ENCODE results near the gene TWSG1.
A peak's percentile ranks its signal among the peaks of the same experiment; 100 is the strongest.
"Not testable (repeated sequence)": the region's sequence is repeated elsewhere in the genome, so short reads cannot be mapped to it uniquely, and the experiment has no call there.

The TWSG1 gene

DNA sequence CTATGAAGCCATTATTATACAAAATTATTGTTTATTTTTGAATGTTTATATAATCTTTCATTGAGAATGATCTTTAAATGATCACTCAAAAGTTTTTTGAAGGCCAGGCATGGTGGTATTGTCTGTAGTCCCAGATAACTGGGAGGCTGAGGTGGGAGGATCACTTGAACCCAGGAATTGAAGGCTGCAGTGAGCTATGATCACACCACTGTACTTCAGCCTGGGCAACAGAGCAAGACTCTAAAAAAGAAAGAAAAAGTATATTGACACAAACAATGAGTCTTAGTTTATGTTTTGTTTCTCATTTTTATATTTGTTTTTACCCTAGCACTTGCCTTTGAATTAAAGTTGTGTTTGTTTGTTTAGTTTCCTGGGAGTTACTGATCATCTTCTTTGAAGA lies 2.3 kb downstream of the TWSG1 start:
- no peak for DNase-seq

GRCh38 chr18:9337873-9338272 lies 3.3 kb downstream of the TWSG1 start:
- DNase-seq, result no peak

- no peak for DNase-seq
These were observed 5.9 kb downstream of the TWSG1 start for GRCh38 chr18:9340472-9340871.

- DNase-seq, result no peak
These were observed 9.0 kb downstream of the TWSG1 start for GRCh38 chr18:9343577-9343976.

DNA sequence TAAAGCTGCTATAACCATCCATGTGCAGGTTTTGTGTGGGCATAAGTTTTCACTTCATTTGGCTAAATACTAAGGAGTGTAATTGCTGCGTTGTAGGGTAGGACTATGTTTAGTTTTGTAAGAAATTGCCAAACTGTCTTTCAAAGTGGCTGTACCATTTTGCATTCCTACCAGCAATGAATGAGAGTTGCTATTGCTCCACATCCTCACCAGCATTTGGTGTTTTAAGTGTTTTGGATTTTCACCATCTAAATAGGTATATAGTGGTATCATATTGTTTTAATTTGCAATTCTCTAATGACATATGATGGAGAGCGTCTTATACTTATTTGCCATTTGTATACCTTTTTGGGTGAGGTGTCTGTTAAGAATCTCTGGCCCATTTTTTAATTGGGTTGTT lies 12.2 kb downstream of the TWSG1 start:
- no peak for DNase-seq

DNA sequence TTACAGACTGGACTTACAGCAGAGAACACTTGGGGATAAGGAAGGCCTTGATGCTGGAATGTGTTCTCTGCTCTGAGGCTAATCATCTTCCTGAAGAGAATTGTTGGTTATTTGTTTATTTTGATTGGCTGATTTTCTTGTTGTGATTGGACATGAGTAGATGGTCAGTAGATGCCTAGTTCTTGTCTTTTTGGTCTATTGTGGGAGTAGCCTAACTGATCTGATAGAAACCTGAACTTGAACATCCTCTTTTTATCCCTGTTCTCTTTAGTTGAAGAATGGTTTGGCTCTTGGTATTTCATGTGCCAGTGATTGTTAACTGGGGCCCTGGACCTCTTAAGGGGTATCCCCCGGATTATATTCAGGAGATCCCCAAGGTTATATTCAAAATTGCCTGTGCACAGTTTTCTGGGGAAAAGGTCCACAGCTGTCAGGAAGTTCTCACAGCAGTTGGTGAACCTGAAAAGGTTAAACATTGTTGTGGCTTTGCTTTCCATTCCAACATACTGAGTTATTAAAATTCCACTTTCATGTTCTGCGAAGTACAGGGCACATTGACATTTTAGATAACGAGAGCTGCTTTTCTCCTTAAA lies 13.6 kb downstream of the TWSG1 start:
- DNase-seq, result no peak

DNA sequence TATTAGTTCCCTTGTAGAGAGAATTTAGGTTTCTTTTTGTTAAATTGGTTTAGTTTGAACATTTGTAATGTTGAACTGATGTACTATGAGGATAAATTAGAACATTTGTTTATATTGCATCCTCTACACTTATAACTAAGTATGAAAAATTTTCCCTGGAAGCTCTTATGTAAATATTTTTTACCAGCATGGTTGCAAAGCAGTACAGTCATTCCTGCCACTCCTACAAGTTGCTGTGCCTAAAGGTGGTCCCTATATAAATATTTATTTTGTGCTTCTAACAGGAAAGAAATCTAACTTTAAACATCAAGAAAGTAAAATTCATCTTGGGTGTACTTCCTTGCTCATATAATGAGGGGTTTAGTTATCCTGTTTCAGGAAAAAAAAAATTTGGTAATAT lies 14.2 kb downstream of the TWSG1 start:
- no peak for DNase-seq

DNA sequence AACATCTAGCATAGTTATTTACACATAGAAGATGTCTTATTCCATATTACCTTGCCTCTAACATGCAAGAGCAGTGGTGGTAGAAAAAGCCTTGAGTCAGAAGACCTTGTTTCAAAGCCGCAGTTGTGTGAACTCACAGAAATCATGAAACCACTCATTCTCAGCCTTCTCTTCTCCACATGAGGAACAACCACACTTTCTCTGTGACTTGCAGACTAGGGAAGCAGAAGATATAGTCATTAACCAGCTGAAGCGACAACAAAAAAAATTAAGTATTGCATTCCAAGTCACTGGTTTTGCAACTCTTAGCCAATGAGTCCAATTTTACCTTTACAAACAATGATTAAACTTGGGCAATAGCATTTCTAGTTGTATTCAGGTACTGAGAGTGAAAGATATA lies 19.0 kb downstream of the TWSG1 start:
- no peak for DNase-seq

DNA sequence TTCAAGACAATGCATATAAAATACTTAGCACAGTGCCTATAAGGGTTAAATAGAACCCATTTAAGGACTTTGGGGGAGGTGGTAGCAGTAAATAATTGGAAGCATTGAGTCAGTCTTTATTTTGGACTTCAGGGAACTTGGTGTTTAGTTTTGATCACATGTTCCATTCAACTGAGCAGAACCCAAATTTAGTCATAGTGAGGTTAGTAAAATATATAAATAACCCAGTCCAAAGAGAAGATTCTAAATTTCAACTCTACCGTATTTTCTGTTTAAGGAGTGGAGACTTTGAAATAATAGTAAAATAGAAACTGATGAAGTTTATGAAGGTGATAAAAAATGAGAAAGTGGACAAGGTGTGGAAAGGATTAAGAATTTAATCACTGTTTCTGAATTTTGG lies 19.7 kb downstream of the TWSG1 start:
- no peak for DNase-seq

- DNase-seq, result no peak
These were observed 22.4 kb downstream of the TWSG1 start for GRCh38 chr18:9356976-9357375.

GRCh38 chr18:9359796-9360195 lies 25.2 kb downstream of the TWSG1 start:
- no peak for DNase-seq

- no peak for DNase-seq
These were observed 26.6 kb downstream of the TWSG1 start for GRCh38 chr18:9361191-9361590.

DNA sequence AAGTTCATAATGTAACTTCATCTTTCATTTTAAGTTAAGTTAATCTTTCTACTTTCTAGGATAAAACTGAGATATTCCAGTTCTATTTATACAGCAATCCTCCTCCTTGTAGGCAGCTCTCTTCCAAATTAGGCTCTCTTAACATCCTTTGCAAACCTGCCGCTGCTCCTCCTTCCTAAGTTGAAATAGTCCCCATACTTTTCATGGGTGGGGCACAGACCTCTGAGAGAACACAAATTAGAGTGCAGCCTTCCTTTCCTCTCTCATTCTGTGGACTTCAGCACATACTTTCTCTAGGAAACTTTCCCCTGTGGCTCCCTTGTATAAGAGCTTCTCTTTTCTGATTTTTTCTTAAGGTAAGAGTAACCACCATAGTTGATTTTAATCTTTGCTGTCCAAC lies 28.3 kb downstream of the TWSG1 start:
- DNase-seq, result no peak

DNA sequence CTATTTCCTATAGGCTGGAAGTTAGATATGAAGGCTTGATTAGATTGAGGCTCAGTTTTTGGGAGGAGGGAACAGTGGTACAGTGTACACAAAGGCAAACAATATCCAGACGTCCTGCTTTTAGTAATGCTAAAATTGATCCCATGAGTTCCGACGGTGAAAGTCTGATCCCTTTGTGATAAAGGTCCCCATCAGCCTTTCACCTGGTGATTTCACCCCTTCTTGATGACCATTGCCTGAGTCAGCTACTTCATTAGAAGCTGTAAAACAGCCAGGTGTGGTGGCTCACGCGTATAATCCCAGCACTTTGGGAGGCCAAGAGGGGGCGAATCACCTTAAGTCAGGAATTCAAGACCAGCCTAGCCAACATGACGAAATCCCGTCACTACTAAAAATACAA lies 29.7 kb downstream of the TWSG1 start:
- no peak for DNase-seq

DNA sequence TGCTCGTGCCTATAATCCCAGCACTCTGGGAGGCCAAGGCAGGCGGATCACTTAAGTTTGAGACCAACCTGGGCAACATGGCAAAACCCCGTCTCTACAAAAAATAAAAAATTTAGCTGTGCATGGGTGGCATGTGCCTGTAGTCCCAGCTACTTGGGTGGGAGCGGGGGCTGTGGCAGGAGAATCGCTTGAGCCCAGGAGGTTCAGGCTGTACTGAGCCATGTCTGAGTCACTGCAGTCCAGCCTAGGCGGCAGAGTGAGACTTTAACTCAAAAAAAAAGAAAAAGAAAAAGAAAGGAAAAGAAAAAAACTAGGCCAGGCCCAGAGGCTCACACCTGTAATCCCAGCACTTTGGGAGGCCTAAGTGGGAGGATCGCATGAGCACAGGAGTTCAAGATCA lies 30.8 kb downstream of the TWSG1 start:
- DNase-seq, result no peak

GRCh38 chr18:9366126-9366714 lies 31.6 kb downstream of the TWSG1 start:
- peak; percentile 74 for DNase-seq

DNA sequence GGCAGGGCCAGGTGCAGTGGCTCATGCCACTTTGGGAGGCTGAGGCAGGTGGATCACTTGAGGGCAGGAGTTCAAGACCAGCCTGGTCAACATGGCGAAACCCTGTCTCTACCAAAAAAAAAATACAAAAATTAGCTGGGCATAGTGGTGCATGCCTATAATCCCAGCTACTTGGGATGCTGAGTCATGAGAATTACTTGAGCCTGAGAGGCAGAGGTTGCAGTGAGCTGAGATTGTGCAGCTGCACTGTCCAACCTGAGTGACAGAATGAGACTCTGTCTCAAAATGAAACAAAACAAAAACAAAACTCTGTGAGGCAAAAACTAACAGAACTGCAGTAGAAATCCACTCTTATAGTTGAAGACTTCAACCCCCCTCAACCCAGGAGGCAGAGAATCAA lies 38.7 kb downstream of the TWSG1 start:
- DNase-seq, result not testable (repeated sequence)

DNA sequence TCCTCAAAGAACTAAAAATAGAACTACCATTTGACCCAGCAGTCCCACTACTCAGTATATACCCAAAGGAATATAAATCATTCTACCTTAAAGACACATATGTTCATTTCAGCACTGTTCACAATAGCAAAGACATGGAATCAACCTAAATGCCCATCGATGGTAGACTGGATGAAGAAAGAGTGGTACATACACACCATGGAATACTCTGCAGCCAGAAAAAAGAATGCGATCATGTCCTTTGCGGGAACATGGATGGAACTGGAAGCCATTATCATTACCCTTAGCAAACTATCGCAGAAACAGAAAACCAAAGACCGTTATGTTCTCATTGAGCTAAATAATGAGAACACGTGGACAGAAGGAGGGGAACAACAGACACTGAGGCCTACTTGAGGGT lies 44.5 kb downstream of the TWSG1 start:
- no peak for DNase-seq

DNA sequence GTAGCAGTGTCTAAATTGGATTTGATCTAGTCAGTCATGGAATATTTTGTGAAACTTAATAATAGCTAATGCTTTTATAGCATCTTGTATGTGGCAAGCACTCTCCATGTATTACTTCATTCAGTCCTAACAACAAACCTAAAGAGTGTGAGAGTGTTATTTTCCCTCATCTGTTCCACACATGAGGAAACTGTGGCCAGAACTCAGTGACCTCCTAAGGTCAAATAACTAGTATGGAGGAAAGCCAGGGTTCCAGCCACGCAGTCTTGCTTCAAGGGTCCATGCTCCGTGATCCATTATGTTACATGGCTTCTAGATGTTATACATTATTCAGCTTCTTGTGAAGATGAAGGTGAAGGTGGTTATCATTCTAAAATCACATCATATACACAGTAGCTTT lies 45.5 kb downstream of the TWSG1 start:
- DNase-seq, result no peak

DNA sequence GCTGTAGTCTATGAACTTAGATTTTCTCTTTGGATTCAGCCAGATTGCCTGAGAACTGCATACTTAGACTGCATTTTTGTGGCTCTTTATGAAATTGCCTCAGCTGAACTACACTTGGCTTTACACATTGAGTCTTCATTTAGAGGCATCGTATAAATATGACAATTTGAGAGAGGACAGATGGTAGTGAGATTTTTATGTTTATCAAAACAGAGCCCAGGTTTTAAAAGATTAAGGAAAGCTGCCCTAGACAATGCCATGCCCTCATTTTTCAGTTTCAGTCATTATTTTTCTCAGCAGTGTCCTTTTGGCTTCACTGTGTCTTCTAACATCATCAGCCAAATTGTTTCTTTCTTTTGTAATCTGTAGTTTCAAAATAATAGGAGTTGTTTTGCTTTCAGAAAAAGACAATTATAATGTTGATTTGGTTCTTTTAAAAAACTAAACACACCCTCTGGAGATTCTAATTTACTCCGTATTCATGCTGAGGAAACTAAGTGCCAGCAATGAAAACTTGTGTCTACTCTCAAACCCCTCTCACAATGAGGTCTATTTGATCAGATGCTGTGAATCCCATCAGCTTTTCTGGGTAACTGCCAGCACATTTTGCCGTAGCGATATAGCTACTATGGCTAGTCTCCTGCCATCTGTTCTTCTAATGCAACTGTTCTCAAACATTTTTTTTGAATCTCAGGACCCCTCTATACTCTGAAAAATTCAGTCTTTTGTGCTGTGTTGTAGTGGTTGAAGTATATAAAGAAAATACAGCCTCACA lies 46.2 kb downstream of the TWSG1 start:
- DNase-seq, result peak; percentile 56

- DNase-seq, result no peak
These were observed 52.3 kb downstream of the TWSG1 start for GRCh38 chr18:9386879-9387278.

DNA sequence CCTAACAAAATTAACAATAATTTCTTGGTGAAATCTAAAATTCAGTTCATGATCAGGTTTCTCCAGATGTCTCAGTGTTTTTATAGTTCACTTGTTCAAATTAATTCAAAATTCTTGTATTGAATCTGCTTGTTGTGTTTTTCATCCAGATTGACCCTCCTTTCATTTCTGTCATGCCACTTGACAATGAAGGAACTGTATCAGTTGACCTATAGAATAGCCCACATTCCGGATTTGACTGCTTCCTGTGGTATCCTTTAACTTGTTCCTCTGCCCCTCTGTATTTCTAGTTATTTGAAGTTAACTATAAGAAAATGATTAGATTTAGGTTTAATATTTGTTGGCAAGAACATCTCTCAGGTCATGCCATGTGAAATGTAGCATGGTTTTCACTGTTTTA lies 53.3 kb downstream of the TWSG1 start:
- no peak for DNase-seq

GRCh38 chr18:9389706-9390105 lies 55.1 kb downstream of the TWSG1 start:
- no peak for DNase-seq

DNA sequence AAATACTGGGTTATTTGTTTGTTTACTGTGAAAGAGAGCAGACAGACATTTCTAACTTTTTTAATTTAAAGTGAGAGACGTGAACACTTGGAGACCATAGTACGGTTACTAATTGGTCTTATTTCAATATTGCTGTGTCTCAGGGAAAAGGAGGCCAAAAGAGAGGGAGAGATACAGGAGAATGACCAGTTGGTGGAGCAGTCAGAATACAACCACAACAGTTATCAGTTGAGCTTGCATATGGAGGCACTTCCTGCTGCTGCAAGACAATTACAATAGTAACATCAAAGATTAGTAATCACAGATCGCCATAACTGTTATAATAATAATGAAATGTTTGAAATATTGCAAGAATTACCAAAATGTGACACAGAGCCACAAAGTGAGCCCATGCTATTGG lies 58.2 kb downstream of the TWSG1 start:
- no peak for DNase-seq

DNA sequence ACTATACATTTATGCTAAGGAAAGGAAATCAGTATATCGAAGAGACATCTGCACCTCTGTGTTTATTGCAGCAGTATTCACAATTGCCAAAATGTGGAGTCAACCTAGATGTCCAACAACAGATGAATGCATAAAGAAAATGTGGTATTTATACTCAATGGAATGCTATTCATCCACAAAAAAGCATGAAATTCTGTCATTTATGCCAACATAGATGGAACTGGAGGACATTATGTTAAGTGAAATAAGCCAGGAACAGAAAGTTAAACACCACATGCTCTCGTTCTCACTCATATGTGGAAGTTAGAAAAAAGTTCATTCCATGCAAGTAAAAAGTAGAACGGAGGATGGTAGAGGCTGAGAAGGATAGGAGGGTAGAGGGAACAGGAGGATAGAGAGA lies 59.5 kb downstream of the TWSG1 start:
- DNase-seq, result no peak
